Activated naive CD4-positive, alpha-beta T cell treated with anti-CD3 and anti-CD28 coated beads, Interleukin-2, amount 50 U/mL, for 72 hours (primary cell): ENCODE measurements around the gene PDE4D. TPM values are rescaled to one million over a fixed set of nuclear protein-coding genes. Genes with fewer than 3 reads are reported as not detected.
A peak's percentile ranks its signal among the peaks of the same experiment; 100 is the strongest.

Experiments used
- ATAC-seq, 2 donors: fragments of 150-1000 bp; cut with Tn5 transposase; 2 replicates each; pipeline ENCODE4 v1.10.0; 2021; ENCODE audit warnings: mild to moderate bottlenecking in 2 of 2, moderate library complexity in 2 of 2
- DNase-seq, 2 donors: peaks; one replicate each; pipeline ENCODE4 v3.0.0; 2021 to 2022; ENCODE audit warnings: low spot score in 2 of 2
- H3K27ac Mint-ChIP-seq, 2 donors: one replicate each; pipeline ENCODE4 v1.8.0; 2022; ENCODE audit warnings: mild to moderate bottlenecking in 2 of 2, mixed read lengths in 2 of 2
- H3K36me3 Mint-ChIP-seq, 2 donors: one replicate each; pipeline ENCODE4 v1.8.0; 2022; ENCODE audit warnings: mixed read lengths in 2 of 2
- H3K9me3 Mint-ChIP-seq, 2 donors: one replicate each; pipeline ENCODE4 v1.8.0; 2022; ENCODE audit warnings: mixed read lengths in 2 of 2
- total RNA-seq, 2 donors: library from RNA; stranded (reverse); gene quantifications; one replicate each; pipeline ENCODE4 v1.2.3, GENCODE V29; 2022

Gene PDE4D
- total RNA-seq, 2 donors from 2014 or later: 31.1 to 86.7 TPM

DNA sequence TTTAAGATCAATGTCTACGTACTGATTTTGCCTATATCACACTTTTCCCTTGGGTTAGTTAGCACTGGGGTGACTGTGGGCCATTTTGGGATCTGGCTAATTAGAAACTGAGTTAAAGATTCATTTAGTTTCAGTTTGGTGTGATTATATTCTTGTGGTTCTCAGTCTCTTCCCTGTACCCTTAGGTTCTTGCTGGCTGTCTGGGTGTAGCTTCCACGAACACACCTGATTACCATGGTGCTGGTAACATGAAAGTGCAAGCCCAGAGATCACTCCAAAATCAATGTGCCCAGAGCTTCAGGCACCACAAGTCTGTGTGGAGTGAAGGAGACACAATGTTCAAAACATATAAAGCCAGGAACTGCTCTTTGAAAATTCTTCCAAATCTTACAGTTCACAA is 248.1 kb downstream of the PDE4D start:
- no peaks in the 10 kb centered on the region for H3K36me3 Mint-ChIP-seq
- DNase-seq (no peak), ATAC-seq (no peak)
- H3K27ac Mint-ChIP-seq: no peak overlapping the region
- no peaks in the 10 kb centered on the region for H3K9me3 Mint-ChIP-seq

DNA sequence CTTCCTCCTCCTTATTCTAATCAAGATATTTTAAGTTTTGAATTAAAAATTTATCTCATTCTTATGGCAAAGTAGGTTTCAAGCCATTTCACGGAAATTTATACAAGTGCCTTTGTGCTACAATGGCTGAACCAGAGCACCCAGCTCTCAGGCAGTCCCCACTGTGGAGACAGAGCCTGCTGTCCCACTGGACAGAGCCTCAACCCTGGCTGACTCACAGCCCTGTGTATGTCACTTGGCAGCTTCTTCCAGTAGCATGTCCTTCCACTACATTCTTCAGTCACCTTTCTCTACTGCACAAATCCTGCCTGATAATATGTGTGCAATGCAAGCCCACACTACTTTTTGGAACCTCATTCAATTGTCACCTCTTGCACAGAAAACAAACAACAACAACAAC is 253.1 kb downstream of the PDE4D start:
- Mint-ChIP-seq H3K36me3 (no peaks in the 10 kb centered on the region), H3K27ac (no peak overlapping the region), H3K9me3 (no peaks in the 10 kb centered on the region)
- DNase-seq (no peak), ATAC-seq (no peak)

DNA sequence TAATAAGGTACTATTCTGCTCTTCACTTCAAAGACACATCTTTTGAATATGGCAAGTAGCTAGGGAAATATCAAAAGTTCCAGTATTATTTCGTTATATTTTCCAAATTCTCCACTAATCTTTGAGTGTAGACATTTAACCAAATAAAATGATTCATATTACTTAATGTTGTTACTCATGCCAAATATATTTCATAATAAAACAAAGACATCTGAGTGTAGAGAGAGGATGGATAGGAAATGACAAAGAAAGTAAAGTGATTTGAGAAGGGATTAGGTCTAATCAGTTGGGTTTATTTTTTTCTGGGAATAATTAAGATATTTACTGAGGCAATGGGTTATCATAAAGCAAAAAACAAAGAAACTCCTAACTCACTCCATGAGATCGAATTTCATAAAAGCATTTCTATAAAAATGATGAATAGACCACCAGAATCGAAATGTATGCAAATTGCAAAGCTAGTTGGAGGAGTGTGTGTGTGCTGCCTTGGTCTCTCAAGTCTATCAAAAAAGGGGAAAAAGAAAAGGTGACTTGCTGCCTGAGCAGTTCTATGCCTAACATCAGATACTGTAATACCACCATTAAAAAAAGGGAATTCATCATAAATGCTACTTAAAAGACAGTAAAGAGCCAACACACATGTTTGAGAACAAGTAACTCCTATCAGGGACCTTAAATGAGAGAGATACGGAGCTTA is 255.5 kb downstream of the PDE4D start:
- no peak overlapping the region for H3K27ac Mint-ChIP-seq
- DNase-seq (no peak), ATAC-seq (no peak)

DNA sequence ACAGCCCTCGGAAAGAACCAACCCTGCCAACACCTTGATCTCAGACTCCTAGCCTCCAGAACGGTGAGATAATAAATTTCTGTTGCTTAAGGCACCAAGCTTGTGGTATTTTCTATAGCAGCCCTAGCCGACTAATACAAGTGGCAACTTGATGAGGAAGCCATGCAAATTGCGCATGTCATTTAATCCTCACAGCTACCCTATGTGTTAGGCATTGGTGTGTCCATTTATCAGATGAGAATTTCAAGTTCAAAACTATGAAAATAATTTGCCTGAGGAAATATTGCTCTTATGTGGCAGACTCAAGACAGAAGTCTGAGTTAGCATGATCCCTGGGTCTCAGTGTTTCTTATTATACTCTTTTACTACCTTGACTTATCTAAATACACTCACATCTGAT is 264.0 kb downstream of the PDE4D start:
- DNase-seq (no peak), ATAC-seq (no peak)
- peaks cover 9 to 13% of the 10 kb centered on the region in 2 donors for H3K9me3 Mint-ChIP-seq
- H3K36me3 Mint-ChIP-seq: peaks cover 0 to 11% of the 10 kb centered on the region in 2 donors
- no peak overlapping the region for H3K27ac Mint-ChIP-seq

More for the DNA sequence above, 255.5 kb downstream of the PDE4D start:
- Mint-ChIP-seq H3K9me3 (peaks cover 0 to 2% of the 10 kb centered on the region in 2 donors), H3K36me3 (no peaks in the 10 kb centered on the region)

DNA sequence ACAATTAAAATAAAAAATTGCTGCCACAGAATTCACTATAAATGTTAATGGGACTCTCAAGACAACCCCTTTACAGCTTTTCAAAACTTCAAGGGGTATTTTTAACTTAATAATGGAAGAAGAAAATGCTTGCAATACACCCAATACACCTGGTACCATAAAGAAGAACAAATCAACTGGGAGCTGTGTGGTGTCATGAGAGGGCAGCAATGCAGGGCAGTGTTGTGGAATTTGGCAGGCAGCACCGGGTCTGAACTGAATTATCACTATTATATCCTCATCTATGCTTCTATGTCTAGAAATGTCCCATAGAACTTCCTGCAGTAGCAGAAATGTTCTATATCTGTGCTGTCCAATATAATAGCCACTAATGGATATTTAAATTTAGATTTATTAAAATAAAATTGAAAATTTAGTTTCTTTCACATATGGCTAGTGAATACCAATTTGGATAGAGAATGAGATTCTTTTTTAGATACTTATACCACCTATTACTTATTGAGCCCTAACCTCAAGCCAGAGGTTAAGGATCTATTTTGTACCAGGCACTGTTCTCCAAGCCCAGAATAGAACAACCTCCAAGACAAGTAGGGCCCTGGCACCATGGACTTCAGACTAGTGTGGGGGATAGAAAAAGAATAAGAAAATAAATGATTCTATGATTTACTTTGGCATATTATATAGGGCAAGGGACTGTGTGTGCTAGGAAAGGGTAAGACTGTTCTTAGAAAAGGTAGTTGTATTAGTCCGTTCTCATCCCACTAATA is 265.3 kb downstream of the PDE4D start:
- peaks cover 9 to 12% of the 10 kb centered on the region in 2 donors for H3K9me3 Mint-ChIP-seq
- peaks cover 0 to 11% of the 10 kb centered on the region in 2 donors for H3K36me3 Mint-ChIP-seq

DNA sequence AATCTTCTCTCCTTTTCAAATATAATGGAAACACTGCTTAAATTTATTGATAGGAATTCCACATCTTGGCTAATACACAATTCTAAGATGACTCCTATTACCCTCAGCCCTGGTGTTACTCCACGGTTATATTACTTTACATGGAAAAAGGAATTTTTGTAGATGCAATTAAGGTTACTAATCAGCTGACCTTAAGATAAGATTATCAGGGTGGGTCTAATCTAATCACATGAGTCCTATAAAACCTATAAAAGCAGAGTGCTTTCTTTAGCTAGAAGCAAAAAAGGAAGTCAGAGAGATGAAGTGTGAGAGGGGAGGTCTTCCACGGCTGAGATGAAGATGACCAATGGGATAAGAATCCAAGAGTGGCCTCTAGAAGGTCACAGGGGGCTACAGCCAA is 268.6 kb downstream of the PDE4D start:
- peaks cover 0 to 11% of the 10 kb centered on the region in 2 donors for H3K36me3 Mint-ChIP-seq
- no peak overlapping the region for H3K27ac Mint-ChIP-seq
- DNase-seq (no peak), ATAC-seq (no peak)
- H3K9me3 Mint-ChIP-seq: peaks cover 4 to 9% of the 10 kb centered on the region in 2 donors

More for the DNA sequence above, 265.3 kb downstream of the PDE4D start:
- ATAC-seq (no peak), DNase-seq (no peak)
- no peak overlapping the region for H3K27ac Mint-ChIP-seq

DNA sequence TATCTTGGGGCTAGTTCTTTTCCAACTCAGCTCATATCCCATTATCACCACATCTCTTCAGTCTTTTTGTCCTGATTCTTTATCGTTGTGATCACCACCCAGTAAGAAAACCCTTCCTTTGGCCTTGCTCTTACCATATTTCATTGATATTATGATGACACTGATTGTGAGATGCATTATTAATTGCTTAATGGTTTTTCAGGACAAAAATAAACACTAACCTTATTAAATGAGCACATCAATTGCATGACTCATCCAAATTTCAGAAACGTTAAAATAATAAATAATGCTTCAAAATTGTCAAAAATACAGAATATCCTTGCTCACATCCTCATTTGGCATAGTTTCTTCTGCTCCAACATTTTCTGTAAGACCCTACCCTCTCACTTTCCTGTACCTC is 270.7 kb downstream of the PDE4D start:
- no peak for DNase-seq
- H3K27ac Mint-ChIP-seq: no peak overlapping the region
- no peak for ATAC-seq
- no peaks in the 10 kb centered on the region for H3K9me3 Mint-ChIP-seq
- H3K36me3 Mint-ChIP-seq: no peaks in the 10 kb centered on the region

DNA sequence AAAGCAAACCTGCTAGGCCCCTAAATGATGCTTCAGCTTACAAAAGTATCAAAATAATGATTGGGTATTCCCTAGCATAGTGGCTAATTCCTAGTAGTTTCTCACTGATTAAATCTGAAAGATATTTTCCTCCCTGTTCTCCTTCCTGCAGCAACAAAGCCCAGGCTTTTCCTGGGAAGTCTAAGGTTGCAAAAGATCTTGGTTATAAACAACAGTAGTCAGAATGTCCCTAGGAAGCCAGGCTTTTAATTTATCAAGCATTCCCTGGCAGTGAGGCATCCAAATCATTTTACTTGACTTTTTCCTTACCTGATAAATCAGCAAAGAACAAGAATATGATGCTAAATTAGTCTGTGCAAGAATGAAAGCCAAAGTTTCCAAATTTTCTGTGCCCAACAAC is 272.0 kb downstream of the PDE4D start:
- peak overlapping the region in 1 of 2 donors; percentile 22 for H3K27ac Mint-ChIP-seq
- DNase-seq (no peak), ATAC-seq (no peak)
- H3K9me3 Mint-ChIP-seq: peaks cover 0 to 2% of the 10 kb centered on the region in 2 donors
- no peaks in the 10 kb centered on the region for H3K36me3 Mint-ChIP-seq

DNA sequence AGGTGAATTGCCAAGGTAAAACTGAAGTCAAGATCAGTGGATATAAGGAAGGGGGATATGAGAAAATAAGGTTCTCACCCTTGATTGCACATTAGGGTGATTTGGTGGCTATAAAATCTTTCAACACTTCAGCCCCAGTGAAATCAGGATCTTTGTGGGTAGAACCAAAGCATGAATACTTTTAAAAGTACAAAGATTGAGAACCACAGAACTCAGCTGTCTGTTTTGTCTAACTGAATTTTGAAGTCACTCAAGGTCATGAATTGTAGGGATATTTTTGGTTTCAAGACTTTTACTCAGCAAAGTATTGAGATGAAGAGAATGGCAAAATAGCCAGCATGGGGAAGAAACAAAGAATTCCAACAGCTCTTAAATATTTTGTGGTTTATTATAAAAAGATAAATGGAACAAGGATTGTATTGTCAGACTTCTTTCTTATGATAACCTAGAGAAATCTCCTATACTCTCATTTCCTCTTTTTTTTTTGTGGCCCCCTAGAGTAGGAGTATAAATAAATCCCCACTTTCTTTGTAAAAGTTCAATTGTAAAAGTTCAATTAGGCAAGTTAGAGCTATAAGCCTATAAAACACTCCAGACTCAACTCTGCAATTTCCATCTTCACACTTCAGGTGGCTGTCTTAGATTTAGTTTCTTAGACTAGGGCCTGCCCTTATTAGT is 272.9 kb downstream of the PDE4D start:
- H3K9me3 Mint-ChIP-seq: peaks cover 0 to 2% of the 10 kb centered on the region in 2 donors
- DNase-seq: no peak
- H3K27ac Mint-ChIP-seq: no peak overlapping the region
- H3K36me3 Mint-ChIP-seq: no peaks in the 10 kb centered on the region
- no peak for ATAC-seq

DNA sequence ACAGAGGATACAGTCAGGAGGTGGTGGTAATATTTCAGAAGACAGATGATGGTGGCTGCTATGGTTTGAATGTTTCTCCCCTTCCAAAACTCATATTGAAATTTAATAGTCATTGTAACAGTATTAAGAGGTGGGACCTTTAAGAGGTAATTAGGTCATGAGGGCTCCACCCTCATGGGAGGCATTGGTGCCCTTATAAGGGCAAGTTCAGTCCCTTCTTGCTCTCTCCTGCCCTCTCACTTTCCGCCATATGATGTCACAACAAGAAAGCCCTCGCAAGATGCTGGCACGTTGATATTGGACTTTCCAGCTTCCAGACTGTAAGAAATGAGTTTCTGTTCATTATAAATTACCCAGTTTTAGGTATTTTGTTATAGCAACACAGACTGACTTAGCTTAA is 274.9 kb downstream of the PDE4D start:
- ATAC-seq: no peak
- H3K9me3 Mint-ChIP-seq: peaks cover 0 to 2% of the 10 kb centered on the region in 2 donors
- H3K27ac Mint-ChIP-seq: no peak overlapping the region
- no peaks in the 10 kb centered on the region for H3K36me3 Mint-ChIP-seq
- no peak for DNase-seq

DNA sequence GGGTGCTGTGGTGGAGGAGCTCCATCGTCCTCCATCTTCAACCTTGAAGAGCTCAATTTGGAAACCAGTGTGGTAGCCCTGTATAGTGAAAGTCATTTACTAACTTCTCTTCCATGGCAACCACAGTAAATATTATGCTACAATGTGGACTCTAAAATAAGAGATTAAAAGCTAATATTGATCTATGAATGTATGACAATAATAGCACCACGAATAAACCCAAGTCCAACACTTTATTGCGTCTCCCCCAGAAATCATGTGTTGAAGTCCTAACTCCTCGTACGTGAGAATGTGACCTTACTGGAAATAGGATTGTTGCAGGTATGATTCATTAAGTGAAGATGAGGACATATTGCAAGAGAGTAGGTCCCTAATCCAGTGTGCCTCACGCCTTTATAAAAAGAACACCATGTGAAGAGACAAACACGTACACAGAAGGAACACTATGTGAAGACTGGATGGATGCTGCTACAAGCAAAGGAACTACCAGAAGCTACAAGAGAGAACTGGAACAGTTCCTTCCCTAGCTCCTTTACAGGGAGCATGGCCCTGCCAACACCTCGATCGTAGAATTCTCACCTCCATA is 276.2 kb downstream of the PDE4D start:
- peaks cover 2 to 12% of the 10 kb centered on the region in 2 donors for H3K9me3 Mint-ChIP-seq
- no peak for DNase-seq
- no peaks in the 10 kb centered on the region for H3K36me3 Mint-ChIP-seq
- no peak overlapping the region for H3K27ac Mint-ChIP-seq
- ATAC-seq: no peak

DNA sequence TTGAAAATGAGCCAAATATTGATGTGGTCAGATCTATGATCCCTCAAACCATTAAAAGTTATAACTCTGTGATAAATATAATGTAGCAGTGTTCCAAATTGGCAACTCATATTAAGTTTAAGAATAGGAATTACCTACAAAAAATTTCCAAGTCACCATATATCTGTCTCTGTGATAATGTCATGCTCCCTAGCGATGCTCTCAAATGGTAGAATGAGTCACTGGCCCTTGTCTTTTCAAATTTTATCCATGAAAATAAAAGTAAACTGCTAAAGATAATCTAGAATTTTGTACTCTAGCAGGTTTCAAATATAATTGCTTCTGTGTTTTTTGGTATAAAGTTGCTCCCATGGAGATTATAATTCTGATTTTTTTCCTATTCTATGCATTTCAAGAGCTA is 277.1 kb downstream of the PDE4D start:
- H3K9me3 Mint-ChIP-seq: peaks cover 2 to 12% of the 10 kb centered on the region in 2 donors
- H3K27ac Mint-ChIP-seq: no peak overlapping the region
- peaks cover 0 to 4% of the 10 kb centered on the region in 2 donors for H3K36me3 Mint-ChIP-seq
- ATAC-seq (no peak), DNase-seq (no peak)

DNA sequence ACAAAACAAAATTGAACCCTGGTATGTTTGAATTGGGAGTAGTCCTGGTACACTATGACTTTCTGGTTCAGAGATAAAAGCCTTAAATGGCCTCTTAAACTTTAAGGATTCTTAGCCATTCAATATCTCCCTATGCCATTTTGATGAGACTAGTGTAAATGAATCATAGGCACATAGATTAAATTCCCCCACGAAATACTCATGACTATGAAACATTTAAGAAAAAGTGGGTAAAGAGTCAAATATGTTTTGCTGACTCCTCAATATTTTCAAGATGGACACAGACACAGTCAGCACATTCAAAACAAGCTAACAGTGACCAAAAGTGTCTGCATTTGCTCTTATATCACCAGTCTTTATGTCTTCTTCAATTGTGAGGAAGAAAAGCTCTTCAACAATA is 278.3 kb downstream of the PDE4D start:
- ATAC-seq: no peak
- H3K27ac Mint-ChIP-seq: no peak overlapping the region
- H3K9me3 Mint-ChIP-seq: peaks cover 2 to 12% of the 10 kb centered on the region in 2 donors
- no peak for DNase-seq
- peaks cover 0 to 6% of the 10 kb centered on the region in 2 donors for H3K36me3 Mint-ChIP-seq

DNA sequence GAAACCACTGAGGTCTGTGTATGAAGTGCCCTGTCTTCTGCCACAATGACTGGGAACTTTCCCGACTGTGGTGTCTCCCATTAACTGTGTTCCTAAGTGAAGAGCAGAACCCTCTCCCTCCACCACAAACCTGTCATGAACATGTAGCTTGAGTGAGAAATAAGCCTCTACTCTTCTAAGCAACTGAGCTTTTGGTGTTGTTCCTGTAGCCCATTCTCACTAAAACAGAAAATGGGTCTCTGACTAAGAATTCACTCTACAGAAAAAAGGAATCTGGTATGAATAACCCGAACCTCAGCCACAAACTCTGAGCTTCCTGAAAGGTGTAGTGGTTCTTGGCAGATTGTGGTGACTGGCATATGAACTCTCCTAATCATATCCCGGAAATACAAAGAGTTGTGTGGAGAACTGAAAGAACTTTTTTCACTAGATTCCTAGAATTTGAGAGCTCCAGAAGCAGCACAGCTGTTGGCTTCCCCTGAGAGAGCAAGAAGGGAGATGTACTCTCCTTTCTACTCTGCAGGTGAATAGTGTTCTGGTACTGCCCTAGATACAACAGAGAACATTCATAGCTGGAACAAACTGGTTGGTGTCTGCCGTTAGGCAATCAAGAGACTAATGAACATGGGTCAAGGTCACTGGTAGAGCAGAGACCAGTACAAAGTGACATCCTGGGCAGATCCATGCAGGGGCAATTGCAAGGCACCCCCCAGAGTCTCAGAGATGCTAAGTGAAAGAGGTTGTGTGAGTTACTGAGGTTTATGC is 283.8 kb downstream of the PDE4D start:
- H3K27ac Mint-ChIP-seq: peak overlapping the region; percentile 58 to 71
- H3K9me3 Mint-ChIP-seq: peaks cover 6 to 16% of the 10 kb centered on the region in 2 donors
- DNase-seq (peak in 1 of 2 donors; percentile 13), ATAC-seq (peak; percentile 73 to 80)
- H3K36me3 Mint-ChIP-seq: peaks cover 0 to 6% of the 10 kb centered on the region in 2 donors

DNA sequence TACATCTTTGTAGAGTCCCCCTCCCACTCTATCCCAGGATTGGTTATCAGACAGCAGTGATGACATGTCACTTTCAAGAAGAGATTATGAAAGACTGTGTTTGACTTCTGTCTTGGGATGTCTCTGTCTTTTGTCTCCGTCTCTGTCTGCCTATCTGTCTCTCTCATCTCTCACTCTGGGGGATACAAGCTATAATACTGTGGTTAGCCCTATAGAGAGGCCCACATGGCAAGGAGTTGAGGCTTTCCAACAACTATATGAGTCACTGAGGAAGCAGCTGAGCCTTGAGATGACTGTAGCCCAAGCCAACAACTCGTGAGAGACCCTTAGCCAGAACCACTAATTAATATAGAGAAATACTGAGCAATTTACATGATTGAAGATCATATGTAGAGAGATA is 284.8 kb downstream of the PDE4D start:
- H3K27ac Mint-ChIP-seq: peak overlapping the region; percentile 58 to 71
- H3K9me3 Mint-ChIP-seq: peaks cover 6 to 16% of the 10 kb centered on the region in 2 donors
- ATAC-seq (peak; percentile 75 to 80), DNase-seq (peak in 1 of 2 donors; percentile 12)
- H3K36me3 Mint-ChIP-seq: peaks cover 0 to 6% of the 10 kb centered on the region in 2 donors

DNA sequence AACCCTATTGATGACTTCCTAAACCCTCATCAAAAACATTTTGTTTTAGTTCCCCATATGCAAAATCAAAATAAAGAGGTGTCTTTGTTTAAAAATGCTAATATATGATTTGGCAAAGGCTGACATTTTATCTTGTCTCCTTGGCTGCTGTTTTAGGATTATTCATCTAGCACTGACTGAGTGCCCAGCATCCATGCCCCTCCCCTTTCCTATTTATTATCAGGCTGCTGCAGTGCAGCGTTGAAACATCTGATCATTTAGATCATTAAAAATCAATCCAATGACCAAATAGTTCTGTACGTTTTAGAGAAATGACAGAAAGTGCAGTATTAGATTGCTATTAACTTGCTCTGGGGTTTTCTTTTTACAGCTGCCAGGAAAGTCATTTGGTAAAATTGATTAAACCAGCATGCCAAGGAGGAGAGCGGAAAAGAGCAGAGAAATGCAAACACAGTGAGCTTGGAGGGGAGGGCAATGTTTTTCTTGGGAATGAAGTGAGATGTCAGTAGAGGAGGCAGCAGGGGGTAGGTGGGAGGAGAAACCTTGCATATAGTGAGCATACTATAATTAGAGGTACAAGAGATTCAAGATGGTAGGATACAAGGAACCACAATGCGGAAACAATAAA is 286.3 kb downstream of the PDE4D start:
- peaks cover 4 to 6% of the 10 kb centered on the region in 2 donors for H3K9me3 Mint-ChIP-seq
- no peak overlapping the region for H3K27ac Mint-ChIP-seq

More for the DNA sequence above, 286.3 kb downstream of the PDE4D start:
- H3K36me3 Mint-ChIP-seq: peaks cover 0 to 6% of the 10 kb centered on the region in 2 donors
- DNase-seq: no peak
- ATAC-seq: no peak
